ENCODE data around the gene MARF1.
"Not testable (repeated sequence)": the region's sequence is repeated elsewhere in the genome, so short reads cannot be mapped to it uniquely, and the experiment has no call there.

The MARF1 gene

DNA sequence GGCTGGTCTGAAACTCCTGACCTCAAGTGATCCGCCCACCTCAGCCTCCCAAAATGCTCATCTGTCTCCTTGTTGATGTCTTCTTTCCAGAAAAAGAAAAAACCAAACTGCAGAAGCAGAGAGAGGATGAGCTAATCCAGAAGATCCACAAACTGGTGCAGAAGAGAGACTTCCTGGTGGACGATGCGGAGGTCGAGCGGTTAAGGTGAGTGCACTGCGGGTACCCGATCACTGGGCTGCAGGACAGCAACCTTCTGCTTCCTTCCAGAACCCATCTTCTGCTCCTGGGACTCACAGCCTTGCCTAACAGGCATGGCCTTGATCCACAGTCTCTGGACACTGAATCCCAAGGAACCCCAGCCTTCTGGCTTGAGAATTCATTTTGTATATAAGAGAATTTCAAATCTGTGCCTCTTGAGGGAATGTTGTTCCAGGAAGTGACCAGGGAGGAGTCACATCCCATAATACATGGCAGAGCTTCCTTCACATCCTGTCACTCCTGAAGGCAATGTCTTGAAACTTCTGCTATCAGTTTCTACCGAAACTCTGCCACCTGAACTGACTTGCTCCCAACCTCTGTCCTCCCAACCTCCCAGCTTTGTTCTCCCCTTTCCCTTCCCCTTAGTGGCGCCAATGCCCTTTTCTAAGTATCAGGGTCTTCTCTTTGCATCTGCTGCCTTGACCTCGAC, 61.7 kb downstream of the MARF1 start:
- DNase-seq (ENCODE audit: low spot score) = no peak
- TF ChIP-seq, protein P1, sequence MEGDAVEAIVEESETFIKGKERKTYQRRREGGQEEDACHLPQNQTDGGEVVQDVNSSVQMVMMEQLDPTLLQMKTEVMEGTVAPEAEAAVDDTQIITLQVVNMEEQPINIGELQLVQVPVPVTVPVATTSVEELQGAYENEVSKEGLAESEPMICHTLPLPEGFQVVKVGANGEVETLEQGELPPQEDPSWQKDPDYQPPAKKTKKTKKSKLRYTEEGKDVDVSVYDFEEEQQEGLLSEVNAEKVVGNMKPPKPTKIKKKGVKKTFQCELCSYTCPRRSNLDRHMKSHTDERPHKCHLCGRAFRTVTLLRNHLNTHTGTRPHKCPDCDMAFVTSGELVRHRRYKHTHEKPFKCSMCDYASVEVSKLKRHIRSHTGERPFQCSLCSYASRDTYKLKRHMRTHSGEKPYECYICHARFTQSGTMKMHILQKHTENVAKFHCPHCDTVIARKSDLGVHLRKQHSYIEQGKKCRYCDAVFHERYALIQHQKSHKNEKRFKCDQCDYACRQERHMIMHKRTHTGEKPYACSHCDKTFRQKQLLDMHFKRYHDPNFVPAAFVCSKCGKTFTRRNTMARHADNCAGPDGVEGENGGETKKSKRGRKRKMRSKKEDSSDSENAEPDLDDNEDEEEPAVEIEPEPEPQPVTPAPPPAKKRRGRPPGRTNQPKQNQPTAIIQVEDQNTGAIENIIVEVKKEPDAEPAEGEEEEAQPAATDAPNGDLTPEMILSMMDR (IDR thresholded peaks at IDR 0.05; ENCODE audit: borderline replicate concordance, control extremely low read depth, extremely low read depth, insufficient read depth, missing control alignments) = no peak
- in situ Hi-C loops (cut with MboI; ENCODE audit: low sequenced_read_pairs, unreplicated experiment) = no loop called here

DNA sequence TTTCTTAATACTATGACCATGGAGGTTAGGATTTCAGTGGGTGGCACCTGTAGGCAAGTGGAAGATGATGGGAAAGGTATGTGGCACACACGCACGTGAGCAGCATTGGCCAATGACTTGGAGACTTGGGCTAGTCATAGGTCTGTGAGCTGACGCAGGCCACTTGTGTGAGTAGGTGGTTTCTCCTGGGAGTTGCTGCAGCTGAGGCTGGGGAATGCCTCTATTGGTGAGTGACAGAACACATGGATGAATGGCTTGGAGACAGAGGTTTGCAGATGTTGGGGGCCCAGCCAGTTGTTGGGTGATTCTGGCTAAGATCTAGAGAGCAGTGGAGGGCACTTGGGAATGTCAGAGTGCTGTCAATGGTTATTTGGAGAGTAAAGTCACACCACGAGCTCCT, 64.1 kb downstream of the MARF1 start:
- TF ChIP-seq, protein P1 (IDR thresholded peaks at IDR 0.05; ENCODE audit: borderline replicate concordance, control extremely low read depth, extremely low read depth, insufficient read depth, missing control alignments) = no peak
- DNase-seq (ENCODE audit: low spot score) = no peak
- in situ Hi-C loops (cut with MboI; ENCODE audit: low sequenced_read_pairs, unreplicated experiment) = no loop called here

DNA sequence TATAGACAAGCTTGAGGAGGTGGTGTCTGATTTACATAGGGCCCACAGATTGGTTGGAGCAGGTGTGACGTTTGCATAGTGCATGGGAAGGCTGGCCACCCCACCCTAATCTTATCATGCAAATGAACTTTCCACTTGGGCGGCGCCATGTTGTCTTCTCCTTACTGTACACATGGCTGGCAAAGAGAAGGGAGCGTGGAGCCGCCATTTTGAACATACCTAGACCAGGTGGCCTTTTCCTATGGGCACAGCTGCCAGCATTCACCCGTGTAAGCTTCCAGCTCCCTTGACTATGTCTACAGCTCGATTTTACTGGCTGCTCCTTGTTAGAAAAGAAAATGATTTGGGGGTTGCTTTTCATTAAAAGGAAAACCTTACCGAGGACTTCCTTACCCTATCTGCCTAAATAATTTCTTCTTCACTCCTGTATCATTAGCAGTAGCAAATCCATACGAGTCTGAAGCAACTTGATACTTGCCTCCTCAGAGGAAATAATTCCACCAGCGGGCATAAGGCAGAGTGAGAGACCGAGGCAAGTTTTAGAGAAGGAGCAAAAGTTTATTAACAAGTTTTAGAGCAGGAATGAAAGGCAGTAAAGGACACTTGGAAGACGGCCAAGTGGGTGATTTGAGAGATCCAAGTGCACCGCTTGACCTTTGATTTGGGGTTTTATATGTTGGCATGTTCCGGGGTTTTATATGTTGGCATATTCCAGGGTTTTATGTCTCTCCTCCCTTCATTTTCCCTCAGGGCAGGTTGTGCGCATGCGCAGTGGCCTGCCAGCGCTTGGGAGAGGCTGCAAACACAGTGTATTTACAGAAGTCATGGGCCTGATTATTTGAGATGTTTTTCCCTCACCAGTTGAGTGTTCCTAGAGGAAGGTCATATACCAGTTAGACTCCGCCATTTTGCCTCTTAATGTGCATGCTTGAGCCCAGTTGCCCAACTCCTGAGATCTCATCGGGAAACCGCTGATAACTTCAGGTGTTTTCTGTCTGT, 65.7 kb downstream of the MARF1 start:
- DNase-seq (ENCODE audit: low spot score) = no peak
- in situ Hi-C loops (cut with MboI; ENCODE audit: low sequenced_read_pairs, unreplicated experiment) = no loop called here
- TF ChIP-seq, protein P1 (IDR thresholded peaks at IDR 0.05; ENCODE audit: borderline replicate concordance, control extremely low read depth, extremely low read depth, insufficient read depth, missing control alignments) = no peak

DNA sequence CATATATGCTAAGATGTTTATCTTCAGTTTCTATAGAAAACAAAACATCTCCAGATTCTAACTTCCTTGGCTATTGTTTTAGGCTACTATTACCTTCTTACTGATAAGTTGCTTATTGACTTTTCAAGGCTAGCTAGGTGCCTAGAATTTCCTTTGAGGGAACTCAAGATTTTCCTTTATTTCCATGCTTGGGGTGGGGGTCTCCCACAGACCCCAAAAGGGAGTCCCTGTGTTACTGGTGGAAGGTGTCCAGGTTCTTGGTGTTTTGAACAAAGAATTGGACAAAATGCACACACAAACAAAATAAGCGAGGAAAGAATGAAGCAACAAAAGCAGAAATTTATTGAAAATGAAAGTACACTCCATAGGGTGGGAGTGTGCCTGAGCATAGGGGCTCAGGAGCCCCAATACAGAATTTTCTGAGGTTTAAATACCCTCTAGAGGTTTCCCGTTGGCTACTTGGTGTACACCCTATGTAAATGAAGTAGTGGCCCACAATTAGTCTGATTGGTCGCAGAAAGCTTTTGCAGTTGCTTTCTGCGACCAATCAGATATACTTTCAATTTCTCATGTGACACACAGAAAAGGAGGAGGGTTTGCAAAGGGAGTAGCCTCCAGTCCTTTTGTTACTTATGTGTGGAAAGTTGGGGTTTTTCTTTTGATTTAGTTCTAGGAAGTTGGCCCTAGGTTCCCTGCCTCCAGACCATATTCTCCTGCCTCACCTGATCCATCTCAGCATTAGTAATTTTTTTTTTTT, 67.5 kb downstream of the MARF1 start:
- TF ChIP-seq, protein P1 (IDR thresholded peaks at IDR 0.05; ENCODE audit: borderline replicate concordance, control extremely low read depth, extremely low read depth, insufficient read depth, missing control alignments) = no peak
- in situ Hi-C loops (cut with MboI; ENCODE audit: low sequenced_read_pairs, unreplicated experiment) = no loop called here
- DNase-seq (ENCODE audit: low spot score) = no peak

DNA sequence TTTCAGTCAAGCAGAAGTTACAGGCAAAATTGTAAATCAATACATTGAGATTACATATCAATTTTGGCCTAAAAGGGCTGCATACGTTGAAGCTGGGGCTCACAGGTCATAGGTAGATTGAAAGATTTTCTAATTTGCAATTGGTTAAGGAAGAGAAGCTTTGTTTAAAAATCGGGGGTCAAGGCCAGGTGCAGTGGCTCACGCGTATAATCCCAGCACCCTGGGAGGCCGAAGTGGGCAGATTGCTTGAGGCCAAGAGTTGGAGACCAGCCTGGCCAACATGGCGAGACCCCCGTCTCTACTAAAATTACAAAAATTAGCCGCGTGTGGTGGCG, 68.4 kb downstream of the MARF1 start:
- TF ChIP-seq, protein P1 (IDR thresholded peaks at IDR 0.05; ENCODE audit: borderline replicate concordance, control extremely low read depth, extremely low read depth, insufficient read depth, missing control alignments) = no peak
- DNase-seq (ENCODE audit: low spot score) = no peak
- in situ Hi-C loops (cut with MboI; ENCODE audit: low sequenced_read_pairs, unreplicated experiment) = no loop called here

DNA sequence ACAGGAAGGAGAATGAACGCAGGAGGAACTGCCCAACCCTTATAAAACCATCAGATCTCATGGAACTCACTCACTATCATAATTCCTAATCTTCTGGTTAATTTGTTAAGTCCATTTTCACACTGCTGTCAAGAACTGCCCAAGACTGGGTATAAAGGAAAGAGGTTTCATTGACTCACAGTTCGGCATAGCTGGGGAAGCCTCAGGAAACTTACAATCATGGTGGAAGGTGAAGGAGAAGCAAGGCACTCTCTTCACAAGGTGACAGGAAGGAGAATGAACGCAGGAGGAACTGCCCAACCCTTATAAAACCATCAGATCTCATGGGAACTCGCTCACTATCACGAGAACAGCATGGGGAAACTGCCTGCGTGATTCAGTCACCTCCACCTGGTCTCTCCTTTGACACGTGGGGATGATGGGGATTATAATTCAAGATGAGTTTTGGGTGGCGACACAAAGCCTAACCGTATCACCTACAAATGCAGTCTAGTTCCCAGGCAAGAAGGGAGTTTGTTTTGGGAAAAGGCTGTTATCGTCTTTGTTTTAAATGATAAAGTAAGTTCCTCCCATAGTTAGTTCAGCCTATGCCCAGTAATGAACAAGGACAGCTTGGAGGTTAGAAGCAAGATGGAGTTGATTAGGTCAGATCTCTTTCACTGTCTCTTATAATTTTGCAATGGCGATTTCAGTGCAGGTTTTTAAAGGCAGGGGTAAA, 68.9 kb downstream of the MARF1 start:
- DNase-seq (ENCODE audit: low spot score); in situ Hi-C loops (cut with MboI; ENCODE audit: low sequenced_read_pairs, unreplicated experiment): not testable (repeated sequence)
